UCSD-AML1 (cell line): ENCODE measurements around the gene NLRP12.
"Not testable (repeated sequence)": the region's sequence is repeated elsewhere in the genome, so short reads cannot be mapped to it uniquely, and the experiment has no call there.

ENCODE experiments used
- DNase-seq: peaks from one replicate; lab custom pipeline; 2025; ENCODE audit not compliant: unreplicated experiment; lab: John Stamatoyannopoulos, UW

NLRP12 gene

GRCh38 chr19:53824134-53824611 lies at the start of gene NLRP12:
Gene NLRP12 (minus strand): TSS chr19:53824314. CDS start chr19:53824174, 140 bp downstream.
- DNase-seq: peak; percentile 55

GRCh38 chr19:53872762-53873161 lies 48.6 kb upstream of the NLRP12 start:
- no peak for DNase-seq

DNA sequence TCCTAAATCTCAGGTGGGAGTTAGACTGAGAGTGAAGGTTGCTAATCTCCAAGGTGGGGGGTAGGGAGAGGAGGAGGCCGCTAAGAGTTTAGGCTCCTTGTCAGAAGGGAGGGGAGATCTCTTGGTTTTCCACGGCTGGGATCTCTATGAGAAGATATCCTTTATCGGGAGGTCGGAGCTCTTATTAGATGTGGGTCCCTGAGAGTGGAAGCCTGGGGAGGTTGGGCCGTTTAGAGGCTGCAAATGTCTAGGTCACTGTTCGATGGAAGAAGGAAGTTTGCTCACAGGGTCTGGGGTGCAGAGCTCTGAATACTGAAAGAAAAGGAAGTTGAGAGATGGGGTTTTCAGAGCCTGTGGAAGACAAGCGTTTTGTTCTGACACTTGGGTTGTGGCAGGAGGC lies 47.3 kb upstream of the NLRP12 start:
- peak; percentile 20 for DNase-seq

DNA sequence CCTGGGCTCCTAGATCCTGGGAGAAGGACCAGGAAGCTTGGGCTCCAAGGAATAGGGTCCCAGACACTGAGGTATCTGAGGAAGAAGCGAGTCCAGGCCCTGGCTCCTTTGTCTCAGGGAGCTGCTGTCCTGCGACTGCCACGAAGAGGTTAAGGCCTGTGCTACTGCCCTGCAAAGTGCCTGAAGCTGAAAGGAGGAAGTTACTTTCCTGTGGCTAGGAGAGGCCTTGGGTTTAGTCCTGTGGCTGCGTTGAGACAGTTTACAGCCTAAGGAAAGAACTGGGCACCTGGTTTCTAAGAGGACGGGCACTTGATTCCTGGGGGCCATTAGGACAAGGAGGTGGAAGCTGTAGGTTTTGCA lies 46.4 kb upstream of the NLRP12 start:
- peak; percentile 73 for DNase-seq

- not testable (repeated sequence) for DNase-seq
These were observed 45.8 kb upstream of the NLRP12 start for GRCh38 chr19:53869805-53870484.

GRCh38 chr19:53868892-53869804 lies 45.0 kb upstream of the NLRP12 start:
- DNase-seq: peak; percentile 97

DNA sequence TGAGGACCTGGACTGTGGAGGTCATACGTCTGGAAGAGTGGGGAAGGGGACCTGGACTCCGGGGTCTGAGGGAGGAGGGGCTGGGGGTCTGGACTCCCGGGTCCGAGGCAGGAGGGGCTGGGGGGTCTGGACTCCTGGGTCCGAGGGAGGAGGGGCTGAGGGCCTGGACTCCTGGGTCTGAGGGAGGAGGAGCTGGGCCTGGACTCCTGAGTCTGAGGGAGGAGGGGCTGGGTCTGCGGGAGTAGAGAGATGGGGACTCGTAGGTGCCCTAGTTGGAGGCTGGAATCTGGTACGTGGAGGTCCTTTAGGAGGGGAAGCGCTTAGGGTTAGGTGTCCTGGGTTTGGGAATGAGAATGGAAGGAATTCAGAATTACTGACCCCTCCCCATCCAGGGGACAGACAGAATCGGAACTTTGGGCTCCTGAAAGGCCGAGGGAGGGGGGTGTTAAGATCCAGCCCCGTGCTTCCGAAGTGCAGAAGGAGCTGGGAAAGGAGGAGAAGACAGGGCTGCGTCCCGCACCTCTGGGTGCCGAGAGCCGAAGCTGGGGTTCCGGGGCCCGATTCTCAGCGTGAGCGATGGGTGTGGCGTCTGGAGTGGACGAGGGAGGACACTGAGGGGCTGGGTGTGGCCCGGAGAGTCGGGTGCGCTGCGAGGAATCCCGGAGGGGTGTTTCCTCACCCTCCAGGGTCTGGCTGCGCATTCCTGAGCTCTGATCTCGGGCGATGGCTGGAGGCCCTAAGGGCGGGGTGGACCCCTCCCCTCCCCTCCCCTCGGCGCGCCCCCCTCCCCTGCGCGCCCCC lies 44.2 kb upstream of the NLRP12 start:
- DNase-seq: peak; percentile 61

DNA sequence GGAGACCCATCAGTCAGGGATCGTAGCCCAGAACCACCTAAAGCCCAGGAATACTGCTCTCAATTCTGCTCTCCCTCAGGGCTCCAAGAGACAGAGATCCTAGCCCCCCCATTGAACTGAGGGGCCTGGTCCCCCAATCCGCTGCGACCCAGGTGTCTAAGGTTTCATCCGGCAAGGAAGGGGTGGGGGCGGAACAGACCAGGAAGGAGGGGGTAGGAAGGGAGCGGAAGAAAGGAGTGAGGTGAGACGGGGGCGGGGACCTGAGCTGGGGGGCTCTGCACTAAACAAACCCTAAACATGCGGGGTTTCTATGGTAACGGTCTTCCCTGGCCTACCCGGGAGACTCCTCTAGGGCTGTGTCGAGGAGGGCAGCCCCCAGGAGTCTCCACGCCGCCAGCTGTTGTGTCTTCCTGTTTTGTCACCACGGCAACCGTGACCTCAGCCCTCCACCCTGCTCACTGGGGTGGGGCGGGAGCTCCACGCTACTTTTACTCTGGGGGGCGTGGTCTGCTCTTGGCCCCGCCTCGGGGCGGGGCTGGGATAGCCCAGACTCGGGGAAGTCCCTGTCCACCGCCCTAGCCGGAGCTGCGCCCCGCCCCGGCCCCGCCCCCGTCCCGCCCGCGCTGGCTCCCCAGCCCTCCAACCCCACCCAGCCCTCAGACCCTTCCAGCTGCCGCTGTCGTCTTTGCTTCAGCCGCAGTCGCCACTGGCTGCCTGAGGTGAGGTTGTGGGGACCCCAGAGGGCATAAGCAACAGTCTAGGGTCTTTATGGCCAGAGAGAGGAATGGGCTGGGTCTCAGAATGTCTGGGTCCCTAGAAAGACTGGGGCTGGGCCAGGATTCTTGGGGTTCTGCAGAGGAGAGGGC lies 43.3 kb upstream of the NLRP12 start, which contains the start of gene MYADM:
Gene MYADM (plus strand): TSS at position 659 of the 866 bp plus-strand sequence. CDS start 5,647 bp downstream, outside the sequence.
- peak; percentile 99 for DNase-seq

DNA sequence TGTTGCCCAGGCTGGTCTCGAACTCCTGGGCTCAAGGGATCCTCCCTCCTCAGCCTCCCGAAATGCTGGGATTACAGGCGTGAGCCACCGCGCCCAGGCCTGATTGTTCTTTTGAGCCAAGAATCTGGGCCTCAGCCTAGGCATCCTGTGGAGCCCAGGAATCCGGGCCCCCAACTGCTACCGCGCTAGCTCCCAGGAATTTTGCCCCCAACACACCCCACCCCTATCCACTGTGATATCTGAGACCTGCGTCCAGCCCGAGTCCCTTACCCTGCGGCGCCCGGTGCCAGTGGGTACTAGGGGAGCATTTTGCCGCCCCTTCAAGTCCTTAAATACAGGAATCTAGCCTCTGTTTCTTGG lies 42.7 kb upstream of the NLRP12 start:
- DNase-seq: no peak

DNA sequence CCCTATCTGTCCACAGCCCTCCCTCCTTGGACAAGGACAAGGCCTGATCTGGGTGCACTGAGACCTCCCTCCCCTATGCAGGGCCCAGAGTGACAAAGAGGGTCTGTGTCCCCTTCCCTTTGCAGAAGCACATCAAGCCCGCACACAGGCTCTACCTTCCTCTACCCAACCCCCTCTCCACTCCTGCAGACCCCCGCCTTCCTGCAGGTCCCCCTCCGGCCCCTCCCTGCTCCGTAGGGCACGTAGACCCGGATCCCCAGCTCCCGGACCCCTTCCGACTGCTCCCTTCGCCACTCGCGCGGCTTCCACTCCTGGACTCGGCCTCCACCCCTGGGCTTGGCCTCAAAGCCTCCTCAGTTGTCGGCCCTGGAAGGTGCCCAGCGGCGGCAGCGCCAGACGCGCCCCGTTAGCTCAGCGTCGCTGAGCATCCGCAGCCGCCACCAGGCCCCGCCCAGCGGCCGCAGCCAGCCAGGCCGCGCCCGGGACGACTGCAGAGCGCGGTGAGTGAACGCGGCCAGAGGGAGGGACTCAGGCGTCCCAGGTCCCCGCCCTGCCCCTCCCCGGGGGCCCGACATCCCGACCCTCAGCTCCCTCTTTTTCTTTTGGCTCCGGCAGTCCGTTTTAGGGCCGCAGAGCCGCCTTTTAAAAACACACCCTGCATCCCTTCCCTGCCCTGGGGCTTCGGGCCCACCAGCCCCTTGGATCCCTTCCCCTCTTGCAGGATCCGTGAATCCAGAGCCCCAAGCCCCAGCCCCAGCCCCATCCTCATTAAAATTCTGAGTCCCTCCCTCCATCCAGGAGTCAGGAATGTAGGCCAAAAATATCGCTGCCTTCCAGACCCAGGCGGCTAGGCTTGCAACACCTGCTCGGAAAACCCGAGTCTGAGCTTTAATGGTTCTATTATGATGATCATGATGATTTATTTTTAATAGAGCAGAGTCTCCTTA lies 42.1 kb upstream of the NLRP12 start:
- peak; percentile 61 for DNase-seq

GRCh38 chr19:53865523-53865917 lies 41.4 kb upstream of the NLRP12 start:
- DNase-seq: no peak

DNA sequence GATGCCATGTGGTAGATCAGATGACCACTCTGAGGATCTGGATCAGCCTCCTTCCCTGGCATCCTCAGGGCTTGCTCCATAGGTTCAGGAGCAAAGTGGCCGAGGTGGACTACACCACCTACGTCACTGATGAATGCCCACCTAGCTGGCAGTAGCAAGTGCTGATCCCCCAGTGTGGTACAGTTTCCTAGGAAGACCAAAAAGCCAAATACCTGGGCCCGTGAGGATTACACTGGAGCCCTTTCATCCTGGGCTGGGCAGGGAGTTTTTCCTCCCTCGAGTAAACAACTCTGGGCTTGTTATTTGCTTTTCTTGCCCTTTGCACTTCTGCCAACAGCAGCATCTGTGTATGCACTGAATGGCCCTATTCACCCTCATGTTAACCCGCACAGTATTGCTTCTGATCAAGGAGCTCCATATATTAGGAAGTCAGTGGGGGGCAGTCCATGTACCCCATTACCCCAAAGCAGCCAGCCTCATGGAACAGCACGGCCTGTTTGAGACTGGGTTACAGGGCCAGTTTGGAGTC lies 40.3 kb upstream of the NLRP12 start:
- DNase-seq: no peak

- no peak for DNase-seq
These were observed 29.6 kb upstream of the NLRP12 start for GRCh38 chr19:53853707-53854106.

DNA sequence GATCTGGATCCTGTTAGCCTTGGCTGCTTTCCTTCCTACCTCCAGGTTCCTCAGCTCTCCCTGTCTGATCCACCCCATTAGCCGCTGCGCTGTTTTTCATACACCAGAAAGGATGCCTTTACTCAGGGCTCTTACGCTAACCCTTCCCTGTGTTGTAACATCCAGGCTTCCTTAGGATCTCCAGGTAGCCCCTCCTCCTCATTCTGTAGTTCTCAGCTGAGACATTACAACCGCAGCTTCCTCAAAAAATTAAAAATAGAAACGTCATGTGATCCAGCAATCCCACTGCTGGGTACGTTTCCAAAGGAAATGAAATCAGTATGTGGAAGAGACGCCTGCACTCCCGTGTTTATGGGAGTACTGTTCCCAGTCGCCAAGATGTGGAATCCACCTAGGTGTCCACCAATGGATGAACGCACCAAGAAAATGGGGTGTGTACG lies 25.1 kb upstream of the NLRP12 start:
- no peak for DNase-seq

- no peak for DNase-seq
These were observed 23.4 kb upstream of the NLRP12 start for GRCh38 chr19:53847555-53847954.

GRCh38 chr19:53844849-53845246 lies 20.7 kb upstream of the NLRP12 start:
- DNase-seq: no peak

DNA sequence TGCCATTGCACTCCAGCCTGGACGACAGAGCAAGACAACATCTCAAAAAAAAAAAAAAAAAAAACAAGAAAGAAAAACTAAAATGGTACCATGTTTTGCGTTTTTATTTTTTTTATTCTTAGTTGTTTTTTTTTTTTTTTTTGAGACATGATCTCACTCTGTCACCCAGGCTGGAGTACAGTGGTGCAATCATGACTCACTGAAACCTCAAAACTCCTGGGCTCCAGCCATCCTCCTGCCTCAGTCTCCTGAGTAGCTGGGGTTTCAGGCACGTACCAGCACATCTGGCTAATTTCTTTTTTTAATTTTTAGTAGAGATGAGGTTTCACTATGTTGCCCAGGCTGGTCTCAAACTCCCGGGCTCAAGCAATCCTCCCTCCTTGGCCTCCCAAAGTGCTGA lies 16.8 kb upstream of the NLRP12 start:
- DNase-seq: not testable (repeated sequence)

GRCh38 chr19:53840241-53840640 lies 16.1 kb upstream of the NLRP12 start:
- DNase-seq: not testable (repeated sequence)

GRCh38 chr19:53838446-53838845 lies 14.3 kb upstream of the NLRP12 start:
- DNase-seq: not testable (repeated sequence)
